Stimulated activated CD4-positive, alpha-beta T cell treated with anti-CD3 and anti-CD28 coated beads, Interleukin-4, amount 100 ng/mL, for 48 hours (primary cell): ENCODE data around the gene MSTO1.
A peak's percentile ranks its signal among the peaks of the same experiment; 100 is the strongest.
"Not testable (repeated sequence)": the region's sequence is repeated elsewhere in the genome, so short reads cannot be mapped to it uniquely, and the experiment has no call there.

ENCODE experiments used
- DNase-seq, 2 donors: peaks; one replicate each; pipeline ENCODE4 v3.0.0-alpha.2; 2020; ENCODE audit warnings: low read depth in 2 of 2

MSTO1 gene

DNA sequence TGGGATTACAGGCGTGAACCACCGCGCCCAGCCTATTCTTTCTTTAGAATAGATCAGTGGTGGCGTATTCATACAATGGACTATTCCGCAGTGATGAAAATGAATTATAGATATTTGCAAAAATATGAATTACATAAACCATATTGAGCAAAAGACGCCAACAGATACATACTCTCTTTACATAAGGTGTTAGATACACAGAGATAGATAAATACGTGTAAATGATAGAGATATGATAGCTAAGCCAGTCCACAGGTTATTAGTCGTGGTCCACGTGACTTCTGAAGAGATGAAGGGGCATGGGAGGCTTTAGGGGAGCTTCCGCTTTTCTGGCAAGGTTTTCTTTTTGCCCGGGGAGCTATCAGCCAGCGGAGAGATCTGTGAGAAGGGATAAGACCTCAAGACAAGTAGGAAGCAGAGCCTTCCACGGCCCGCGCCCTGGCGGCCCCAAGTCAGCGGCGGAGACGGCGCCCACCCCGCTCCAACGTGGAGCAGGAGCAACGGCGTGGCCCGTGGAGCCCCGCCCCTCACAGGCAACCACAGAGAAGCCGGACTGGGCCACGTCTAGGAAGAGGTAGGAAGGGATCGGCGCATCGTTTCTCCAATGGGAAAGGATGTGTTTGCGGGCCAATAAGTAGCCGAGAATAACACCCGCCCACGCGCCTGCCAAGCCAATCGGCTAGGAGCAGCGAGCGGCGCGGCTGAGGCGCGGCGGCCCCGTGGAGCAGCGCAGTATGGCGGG lies at the start of gene MSTO1:
Gene MSTO1, plus strand, starts transcription at position 704 of the 742 bp plus-strand sequence. Its CDS starts 31 bp downstream, at position 735.
- peak; percentile 99 for DNase-seq

DNA sequence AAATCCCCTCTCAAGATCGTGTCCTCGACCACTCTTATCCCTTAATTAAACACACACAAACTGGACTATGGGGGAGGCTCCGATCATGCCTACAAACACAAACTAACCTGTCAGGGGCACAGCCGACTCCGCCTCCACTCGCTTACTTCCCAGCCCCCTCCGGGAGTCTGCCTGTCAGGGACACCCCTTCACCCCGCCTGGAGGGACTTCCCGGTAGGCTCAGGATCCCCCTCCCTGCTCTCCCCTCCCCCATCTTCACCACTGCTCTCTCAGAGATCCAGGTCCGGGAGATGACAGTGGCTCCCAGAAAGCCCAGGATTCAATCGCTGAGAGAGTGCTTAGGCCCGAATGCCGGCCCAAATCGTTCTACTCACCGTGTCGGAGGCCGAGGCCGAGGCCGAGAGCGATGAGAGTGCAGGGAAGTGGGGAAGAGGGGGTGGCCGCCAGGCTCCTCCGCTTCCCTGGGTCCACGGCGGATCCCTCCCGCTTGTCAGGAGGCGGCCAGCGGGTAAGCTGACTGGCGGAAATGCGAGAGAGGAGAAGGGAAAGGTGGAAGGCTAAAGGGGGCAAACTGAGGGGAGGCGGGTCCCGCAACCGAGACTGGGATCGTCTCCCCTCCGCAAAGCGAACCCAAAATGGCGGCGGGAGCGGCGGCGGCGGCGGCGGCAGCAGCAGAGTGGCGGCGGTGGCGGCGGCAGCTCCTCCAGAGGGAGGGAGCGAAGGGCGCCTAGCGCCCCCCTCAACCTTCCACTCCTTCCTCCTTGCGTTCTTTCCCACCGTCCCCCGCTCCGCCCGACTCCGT lies 48.0 kb upstream of the MSTO1 start:
- DNase-seq: peak; percentile 56 to 60

GRCh38 chr1:155562581-155563376 lies 47.2 kb upstream of the MSTO1 start, which contains the start of gene ASH1L:
TSS of gene ASH1L (minus strand) at chr1:155562803. CDS start at chr1:155521519, 41,284 bp downstream.
- DNase-seq: peak; percentile 91 to 93

DNA sequence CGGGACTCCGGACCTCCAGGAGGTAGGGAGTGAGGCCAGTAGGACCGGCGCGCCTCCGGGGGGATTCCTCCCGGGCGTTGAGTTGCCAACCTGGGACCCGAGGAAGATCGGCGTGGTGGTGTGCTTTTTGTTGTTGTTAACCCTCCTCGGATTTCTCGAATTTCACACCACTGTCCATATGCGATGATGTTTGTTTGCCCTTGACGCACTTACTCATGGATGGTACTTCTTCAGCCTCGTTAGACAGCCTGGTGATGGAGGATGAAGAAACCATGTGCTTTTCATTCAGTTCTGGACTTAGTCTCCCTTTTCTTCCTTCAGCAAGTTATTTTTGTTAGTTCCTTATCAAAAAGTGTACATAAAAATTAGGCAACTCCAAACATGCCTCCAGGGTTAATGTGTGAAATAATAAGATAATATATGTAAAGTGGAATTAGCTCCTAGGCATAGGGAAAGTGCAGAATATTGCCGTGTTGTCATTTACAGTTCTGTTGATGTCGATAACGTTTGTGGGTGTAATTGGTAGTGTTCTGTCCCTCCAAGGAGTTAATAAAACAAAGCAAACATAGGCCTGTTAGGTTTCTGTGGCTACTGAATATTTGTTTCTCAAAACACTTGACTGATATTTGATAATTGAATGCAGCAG lies 46.5 kb upstream of the MSTO1 start:
- DNase-seq: not testable (repeated sequence)

DNA sequence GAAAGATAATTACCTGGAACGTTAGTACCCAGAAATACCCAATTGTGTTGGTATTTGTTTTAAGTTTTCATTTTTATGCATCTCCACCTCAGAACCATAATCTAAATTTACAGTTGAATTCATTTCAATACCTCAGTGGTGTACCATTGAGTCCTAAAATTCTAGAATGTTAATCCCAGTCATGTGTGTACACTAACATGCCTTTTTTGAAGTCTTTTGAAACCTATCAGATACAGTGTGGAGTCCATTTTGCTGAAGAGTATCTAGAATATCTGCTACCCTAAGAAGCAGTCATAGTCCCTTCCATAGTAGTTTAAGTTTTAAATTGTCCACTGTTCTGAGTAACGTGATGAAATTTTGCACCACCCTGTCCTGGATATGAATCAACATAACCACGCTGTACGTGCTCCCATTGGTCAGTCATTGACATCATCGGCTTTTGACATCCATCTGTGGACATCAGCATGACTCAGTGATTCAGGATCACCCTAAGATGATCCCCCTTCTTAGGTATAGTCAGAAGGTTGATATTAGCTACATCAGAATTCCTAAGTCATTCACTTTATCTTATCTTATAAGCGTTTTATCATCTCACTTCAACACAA lies 39.9 kb upstream of the MSTO1 start:
- DNase-seq: no peak

DNA sequence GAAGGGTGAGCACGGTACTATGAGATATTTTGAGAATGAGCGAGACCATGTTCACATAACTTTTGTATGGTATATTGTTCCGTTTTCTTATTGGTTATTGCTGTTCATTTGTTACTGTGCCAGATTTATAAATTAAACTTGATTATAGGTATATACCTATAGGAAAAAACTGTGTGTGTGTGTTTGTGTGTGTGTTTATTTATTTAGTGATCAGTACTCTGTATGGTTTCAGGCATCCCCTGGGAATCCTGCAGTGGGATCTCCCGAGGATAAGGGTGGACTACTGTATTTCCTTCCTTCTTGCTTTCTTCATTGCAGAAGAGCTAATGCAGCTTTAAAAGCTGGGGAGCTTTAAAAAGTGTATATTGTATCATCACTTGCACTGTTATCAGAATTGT lies 39.4 kb upstream of the MSTO1 start:
- no peak for DNase-seq

DNA sequence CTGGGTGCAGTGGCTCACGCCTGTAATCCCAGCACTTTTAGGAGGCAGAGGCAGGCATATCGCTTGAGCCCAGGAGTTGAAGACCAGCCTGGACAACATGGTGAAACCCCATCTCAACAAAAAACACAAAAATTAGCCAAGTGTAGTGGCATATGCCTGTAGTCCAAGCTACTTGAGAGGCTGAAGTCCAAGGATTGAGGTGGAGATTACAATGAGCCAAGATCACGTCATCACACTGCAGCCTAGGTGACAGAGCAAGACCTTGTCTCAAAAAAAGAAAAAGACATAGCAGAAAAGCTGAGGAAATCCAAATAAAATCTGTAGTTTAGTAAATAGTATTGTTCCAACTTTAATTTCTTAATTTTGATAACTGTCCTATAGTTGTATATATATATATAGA lies 35.9 kb upstream of the MSTO1 start:
- DNase-seq: no peak

- DNase-seq: not testable (repeated sequence)
These were observed 34.4 kb upstream of the MSTO1 start for GRCh38 chr1:155575608-155576007.

- DNase-seq: not testable (repeated sequence)
These were observed 26.2 kb upstream of the MSTO1 start for GRCh38 chr1:155583846-155584245.

GRCh38 chr1:155589282-155589681 lies 20.7 kb upstream of the MSTO1 start:
- DNase-seq: not testable (repeated sequence)

DNA sequence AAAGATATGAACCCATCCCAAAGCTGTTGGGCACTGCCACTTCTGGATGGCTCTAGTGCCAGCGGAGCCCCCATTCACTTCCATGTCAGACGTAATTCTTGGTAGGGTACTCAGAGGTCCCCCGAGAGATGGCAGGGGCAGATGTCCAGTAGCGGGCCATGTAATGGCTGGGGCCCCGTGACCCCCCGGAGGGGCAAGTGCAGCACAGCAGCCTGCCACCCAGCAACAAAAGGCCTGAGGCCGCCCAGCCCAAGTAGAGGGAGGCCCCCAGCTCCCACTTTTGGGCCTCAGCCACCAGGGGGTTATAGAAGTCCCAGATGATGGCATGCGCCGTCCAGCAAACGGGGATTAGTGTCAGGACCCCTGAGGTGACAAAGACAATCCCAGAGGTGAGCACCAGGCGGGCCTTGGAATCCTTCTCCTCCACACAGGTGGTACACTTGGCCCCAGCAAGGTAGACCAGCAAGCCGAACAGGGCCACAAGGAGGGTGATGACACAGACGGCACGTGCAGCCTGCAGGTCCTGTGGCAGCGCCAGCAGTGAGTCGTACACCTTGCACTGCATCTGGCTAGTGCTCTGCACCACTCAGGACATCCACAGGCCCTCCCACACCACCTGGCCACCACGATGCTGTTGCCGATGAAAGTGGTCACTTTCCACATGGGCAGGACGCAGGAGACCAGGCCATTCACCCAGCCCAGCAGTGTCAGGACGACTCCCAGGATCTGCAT lies 19.3 kb upstream of the MSTO1 start:
- not testable (repeated sequence) for DNase-seq

GRCh38 chr1:155591770-155592169 lies 18.2 kb upstream of the MSTO1 start:
- DNase-seq: no peak

GRCh38 chr1:155595877-155596474 lies 14.0 kb upstream of the MSTO1 start:
- DNase-seq: not testable (repeated sequence)

- DNase-seq: no peak
These were observed 13.2 kb upstream of the MSTO1 start for GRCh38 chr1:155596864-155597263.

DNA sequence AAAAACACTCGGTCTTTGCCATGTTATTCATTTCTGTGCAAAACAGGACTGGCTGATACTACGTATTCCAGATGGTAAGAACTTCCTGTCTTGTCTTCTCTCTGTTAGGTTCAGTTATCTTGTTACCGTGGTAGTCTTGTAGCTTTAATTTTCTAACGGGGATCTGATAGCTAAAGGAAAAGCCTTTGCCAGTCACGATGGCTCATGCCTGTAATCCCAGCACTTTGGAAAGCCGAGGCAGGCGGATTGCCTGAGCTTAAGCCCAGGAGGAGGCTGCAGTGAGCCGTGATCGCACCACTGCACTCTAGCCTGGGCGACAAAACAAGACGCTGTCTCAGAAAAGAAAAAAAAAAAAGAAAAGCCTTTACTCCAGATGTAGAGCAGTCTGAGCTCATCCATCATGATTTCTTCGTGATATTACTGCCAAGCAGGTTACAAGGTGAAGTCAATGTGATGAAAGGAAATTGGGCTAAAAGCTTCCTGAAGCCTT lies 11.1 kb upstream of the MSTO1 start:
- no peak for DNase-seq

- DNase-seq: not testable (repeated sequence)
These were observed 10.0 kb upstream of the MSTO1 start for GRCh38 chr1:155599828-155600572.

GRCh38 chr1:155607708-155608107 lies 2.3 kb upstream of the MSTO1 start:
- DNase-seq: no peak

DNA sequence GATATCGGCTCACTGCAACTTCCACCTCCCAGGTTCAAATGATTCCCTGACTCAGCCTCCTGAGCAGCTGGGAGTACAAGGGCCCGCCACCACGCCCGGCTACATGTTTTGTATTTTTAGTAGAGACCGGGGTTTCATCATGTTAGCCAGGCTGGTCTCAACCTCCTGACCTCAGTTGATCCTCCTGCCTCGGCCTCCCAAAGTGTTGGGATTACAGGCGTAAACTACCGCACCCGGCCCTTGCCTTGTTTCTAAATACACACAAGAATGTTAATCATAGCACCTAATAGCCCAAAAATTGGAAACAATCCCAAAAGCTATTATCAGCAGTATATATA lies 1.2 kb upstream of the MSTO1 start:
- DNase-seq: no peak

DNA sequence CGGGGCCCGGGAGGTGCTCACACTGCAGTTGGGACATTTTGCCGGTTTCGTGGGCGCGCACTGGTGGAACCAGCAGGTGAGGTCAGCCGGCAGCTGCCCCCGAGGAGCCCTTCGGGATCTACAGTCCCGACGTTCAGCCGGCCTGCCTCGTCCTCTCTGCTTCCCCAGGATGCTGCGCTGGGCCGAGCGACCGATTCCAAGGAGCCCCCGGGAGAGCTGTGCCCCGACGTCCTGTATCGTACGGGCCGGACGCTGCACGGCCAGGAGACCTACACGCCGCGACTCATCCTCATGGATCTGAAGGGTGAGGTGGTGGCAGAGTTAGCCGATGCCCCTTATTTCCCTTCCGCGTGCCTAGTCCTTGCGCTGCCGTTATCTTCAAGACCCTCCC lies 234 bp downstream of the MSTO1 start:
- DNase-seq: not testable (repeated sequence)
